Neural cell (in vitro differentiated cells): Measurements from ENCODE around the gene PXDN. TPM values are rescaled to one million over a fixed set of nuclear protein-coding genes. Genes with fewer than 3 reads are reported as not detected.

Experiments used
- H2AFZ ChIP-seq: fragments of 200-600, 300-800 bp; sonication (generic), shearing (Covaris generic); 2 replicates; pipeline ENCODE4 v1.6.0; 2014; ENCODE audit warnings: low read depth, mild to moderate bottlenecking, antibody characterized with exemption, low read length, moderate library complexity
- H3F3A ChIP-seq: fragments of 200-600 bp; shearing (Covaris generic); 2 replicates; pipeline ENCODE4 v1.6.1; 2016; ENCODE audit warnings: mild to moderate bottlenecking, moderate library complexity, mixed read lengths, antibody characterized with exemption, low read length; ENCODE audit not compliant: insufficient read depth, poor library complexity, severe bottlenecking
- H3K27ac ChIP-seq: fragments of 200-600, 300-800 bp; sonication (generic), shearing (Covaris generic); 2 replicates; pipeline ENCODE4 v1.5.1; 2014; ENCODE audit warnings: mild to moderate bottlenecking, low read length, moderate library complexity
- H3K27me3 ChIP-seq: fragments of 300-800, 200-600 bp; sonication (generic), shearing (Covaris generic); 2 replicates; pipeline ENCODE4 v1.6.0; 2014; ENCODE audit warnings: mild to moderate bottlenecking, low read depth, low read length, moderate library complexity; ENCODE audit not compliant: insufficient read depth
- H3K36me3 ChIP-seq: fragments of 300-800, 200-600 bp; sonication (generic), shearing (Covaris generic); 2 replicates; pipeline ENCODE4 v1.5.1; 2014; ENCODE audit warnings: mild to moderate bottlenecking, antibody characterized with exemption, low read length, moderate library complexity; ENCODE audit not compliant: insufficient read depth
- H3K4me2 ChIP-seq: fragments of 300-800, 200-600 bp; sonication (generic), shearing (Covaris generic); 2 replicates; pipeline ENCODE4 v1.6.0; 2014; ENCODE audit warnings: mild to moderate bottlenecking, low read length
- H3K4me3 ChIP-seq: fragments of 300-800, 200-600 bp; sonication (generic), shearing (Covaris generic); 2 replicates; pipeline ENCODE4 v1.5.1; 2014; ENCODE audit warnings: mild to moderate bottlenecking, low read length, moderate library complexity
- H3K79me2 ChIP-seq: fragments of 200-600 bp; shearing (Covaris generic); replicated peaks from 2 replicates; pipeline ENCODE4 v1.6.0; 2014; ENCODE audit warnings: mild to moderate bottlenecking, low read length, moderate library complexity; ENCODE audit not compliant: insufficient read depth
- H3K9ac ChIP-seq: fragments of 300-800, 200-600 bp; sonication (generic), shearing (Covaris generic); 2 replicates; pipeline ENCODE4 v1.6.1; 2016; ENCODE audit warnings: mild to moderate bottlenecking, low read length, mixed read lengths
- H3K9me2 ChIP-seq: fragments of 200-600 bp; shearing (Covaris generic); 2 replicates; pipeline ENCODE4 v1.6.1; 2016; ENCODE audit warnings: mild to moderate bottlenecking, low read length, mixed read lengths; ENCODE audit not compliant: insufficient read depth
- H3K9me3 ChIP-seq: fragments of 200-600, 300-800 bp; sonication (generic), shearing (Covaris generic); 2 replicates; pipeline ENCODE4 v1.6.1; 2016; ENCODE audit warnings: mild to moderate bottlenecking, mixed run types, low read length, moderate library complexity, mixed read lengths
- H4K20me1 ChIP-seq: fragments of 200-600 bp; shearing (Covaris generic); 2 replicates; pipeline ENCODE4 v1.6.1; 2016; ENCODE audit warnings: mild to moderate bottlenecking, mixed run types; ENCODE audit not compliant: insufficient read depth
- CTCF ChIP-seq: fragments of 450-650 bp; IDR thresholded peaks from 2 replicates; pipeline ENCODE4 v1.5.1; 2014; ENCODE audit warnings: antibody characterized with exemption, mild to moderate bottlenecking, moderate library complexity; ENCODE audit not compliant: poor library complexity, severe bottlenecking
- EP300 ChIP-seq: fragments of 450-650 bp; conservative IDR thresholded peaks from 2 replicates; pipeline ENCODE4 v1.6.1; 2014; ENCODE audit warnings: antibody characterized with exemption, mild to moderate bottlenecking, moderate library complexity; ENCODE audit not compliant: poor library complexity, severe bottlenecking
- EZH2 ChIP-seq: fragments of 200-600, 300-800 bp; shearing (Covaris generic), sonication (generic); IDR thresholded peaks from 2 replicates; pipeline ENCODE4 v1.6.1; 2014; ENCODE audit warnings: antibody characterized with exemption, low read length, borderline replicate concordance, mild to moderate bottlenecking; ENCODE audit not compliant: insufficient read depth, poor library complexity, severe bottlenecking
- MXI1 ChIP-seq: fragments of 450-650 bp; conservative IDR thresholded peaks from 2 replicates; pipeline ENCODE4 v1.6.1; 2014; ENCODE audit warnings: antibody characterized with exemption, mild to moderate bottlenecking; ENCODE audit not compliant: poor library complexity, severe bottlenecking
- POLR2AphosphoS5 ChIP-seq: IDR thresholded peaks from 2 replicates; pipeline ENCODE4 v1.6.1; 2012
- RAD21 ChIP-seq: fragments of 450-650 bp; conservative IDR thresholded peaks from 2 replicates; pipeline ENCODE4 v1.6.1; 2014; ENCODE audit warnings: antibody characterized with exemption, mild to moderate bottlenecking, moderate library complexity
- SMC3 ChIP-seq: fragments of 450-650 bp; conservative IDR thresholded peaks from 2 replicates; pipeline ENCODE4 v1.6.1; 2014; ENCODE audit warnings: antibody characterized with exemption, mild to moderate bottlenecking, moderate library complexity; ENCODE audit not compliant: poor library complexity
- TAF1 ChIP-seq: IDR thresholded peaks from 2 replicates; pipeline ENCODE4 v1.6.1; 2012; ENCODE audit warnings: low read depth
- polyA plus RNA-seq: library from polyadenylated mRNA; depleted of rRNA; stranded (reverse); fragments of >200 nt; gene quantifications from 2 replicates; pipeline ENCODE4 v1.2.3, GENCODE V29; 2014
- TF ChIP-seq, protein P1 (sequence below): IDR thresholded peaks from 2 replicates; pipeline ENCODE4 v1.6.1; 2012; ENCODE audit warnings: borderline replicate concordance

PXDN gene
- polyA plus RNA-seq, 1 donor from 2014 or later, result 181 TPM

- H3K79me2 ChIP-seq, result no peaks in the 10 kb centered on the region
- H3K9me2 ChIP-seq, result no peaks in the 10 kb centered on the region
- no peak for TF ChIP-seq EZH2
- TF ChIP-seq CTCF, result no peak
- TF ChIP-seq EP300, result no peak
- TF ChIP-seq MXI1, result no peak
- TF ChIP-seq, protein P1, sequence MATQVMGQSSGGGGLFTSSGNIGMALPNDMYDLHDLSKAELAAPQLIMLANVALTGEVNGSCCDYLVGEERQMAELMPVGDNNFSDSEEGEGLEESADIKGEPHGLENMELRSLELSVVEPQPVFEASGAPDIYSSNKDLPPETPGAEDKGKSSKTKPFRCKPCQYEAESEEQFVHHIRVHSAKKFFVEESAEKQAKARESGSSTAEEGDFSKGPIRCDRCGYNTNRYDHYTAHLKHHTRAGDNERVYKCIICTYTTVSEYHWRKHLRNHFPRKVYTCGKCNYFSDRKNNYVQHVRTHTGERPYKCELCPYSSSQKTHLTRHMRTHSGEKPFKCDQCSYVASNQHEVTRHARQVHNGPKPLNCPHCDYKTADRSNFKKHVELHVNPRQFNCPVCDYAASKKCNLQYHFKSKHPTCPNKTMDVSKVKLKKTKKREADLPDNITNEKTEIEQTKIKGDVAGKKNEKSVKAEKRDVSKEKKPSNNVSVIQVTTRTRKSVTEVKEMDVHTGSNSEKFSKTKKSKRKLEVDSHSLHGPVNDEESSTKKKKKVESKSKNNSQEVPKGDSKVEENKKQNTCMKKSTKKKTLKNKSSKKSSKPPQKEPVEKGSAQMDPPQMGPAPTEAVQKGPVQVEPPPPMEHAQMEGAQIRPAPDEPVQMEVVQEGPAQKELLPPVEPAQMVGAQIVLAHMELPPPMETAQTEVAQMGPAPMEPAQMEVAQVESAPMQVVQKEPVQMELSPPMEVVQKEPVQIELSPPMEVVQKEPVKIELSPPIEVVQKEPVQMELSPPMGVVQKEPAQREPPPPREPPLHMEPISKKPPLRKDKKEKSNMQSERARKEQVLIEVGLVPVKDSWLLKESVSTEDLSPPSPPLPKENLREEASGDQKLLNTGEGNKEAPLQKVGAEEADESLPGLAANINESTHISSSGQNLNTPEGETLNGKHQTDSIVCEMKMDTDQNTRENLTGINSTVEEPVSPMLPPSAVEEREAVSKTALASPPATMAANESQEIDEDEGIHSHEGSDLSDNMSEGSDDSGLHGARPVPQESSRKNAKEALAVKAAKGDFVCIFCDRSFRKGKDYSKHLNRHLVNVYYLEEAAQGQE, result no peak
- TF ChIP-seq SMC3, result no peak
- TF ChIP-seq POLR2AphosphoS5, result no peak
- TF ChIP-seq RAD21, result no peak
- no peak for TF ChIP-seq TAF1
- H3F3A ChIP-seq, result no peaks in the 10 kb centered on the region
- no peaks in the 10 kb centered on the region for H3K9me3 ChIP-seq
- H2AFZ ChIP-seq, result no peak overlapping the region
- H3K36me3 ChIP-seq, result no peaks in the 10 kb centered on the region
- H3K27ac ChIP-seq, result no peak overlapping the region
- H3K9ac ChIP-seq, result no peak overlapping the region
- no peak overlapping the region for H3K4me2 ChIP-seq
- no peaks in the 10 kb centered on the region for H4K20me1 ChIP-seq
- H3K4me3 ChIP-seq, result no peak overlapping the region
- H3K27me3 ChIP-seq, result no peaks in the 10 kb centered on the region
These were observed 43.6 kb upstream of the PXDN start for GRCh38 chr2:1787755-1788477.

DNA sequence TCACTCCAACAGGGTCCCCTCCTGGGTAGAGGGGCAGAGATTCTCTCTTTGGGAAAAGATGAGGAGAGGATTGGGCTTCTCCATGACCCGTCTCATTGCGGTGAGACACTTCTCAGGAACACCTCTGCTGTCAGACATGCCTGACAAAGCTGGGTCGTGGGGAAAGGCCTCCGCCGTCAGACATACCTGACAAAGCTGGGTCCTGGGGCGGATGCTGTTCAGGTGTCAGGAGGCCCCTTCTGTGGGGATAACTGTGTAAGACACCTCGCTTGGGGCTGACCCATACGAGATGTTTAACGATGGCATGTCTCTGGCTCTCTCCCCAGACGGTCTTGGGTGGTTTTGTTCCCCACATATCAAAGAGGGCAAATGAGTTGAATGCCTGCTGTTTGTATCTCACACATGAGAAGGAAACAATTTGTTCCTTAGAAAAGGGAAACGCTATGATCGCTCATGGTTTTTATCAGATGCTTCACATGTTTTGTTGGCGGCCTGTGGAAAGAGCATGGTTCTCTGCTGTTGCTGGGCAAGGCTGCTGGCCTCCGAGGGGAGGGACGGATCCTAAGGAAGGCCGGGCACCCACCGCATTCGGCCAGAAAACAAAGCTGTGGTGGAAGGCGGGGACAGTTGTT lies 40.8 kb upstream of the PXDN start:
- H3K27me3 ChIP-seq, result no peaks in the 10 kb centered on the region
- no peak overlapping the region for H3K4me2 ChIP-seq
- H3K9me3 ChIP-seq, result no peaks in the 10 kb centered on the region
- TF ChIP-seq TAF1 (no peak), EP300 (no peak), CTCF (no peak), SMC3 (no peak), EZH2 (no peak), POLR2AphosphoS5 (no peak), MXI1 (no peak), RAD21 (no peak)
- TF ChIP-seq, protein P1, result no peak
- no peak overlapping the region for H2AFZ ChIP-seq
- H3K9me2 ChIP-seq, result no peaks in the 10 kb centered on the region
- no peak overlapping the region for H3K27ac ChIP-seq
- H3K36me3 ChIP-seq, result no peaks in the 10 kb centered on the region
- no peak overlapping the region for H3K9ac ChIP-seq
- no peaks in the 10 kb centered on the region for H3F3A ChIP-seq
- H3K79me2 ChIP-seq, result no peaks in the 10 kb centered on the region
- H3K4me3 ChIP-seq, result no peak overlapping the region
- no peaks in the 10 kb centered on the region for H4K20me1 ChIP-seq
